ENCODE measurements around the gene CHTOP. TPM values are rescaled to one million over a fixed set of nuclear protein-coding genes. Genes with fewer than 3 reads are reported as not detected.
"Not testable (repeated sequence)": the region's sequence is repeated elsewhere in the genome, so short reads cannot be mapped to it uniquely, and the experiment has no call there.

The CHTOP gene
- total RNA-seq, 1 donor from 2014 or later = 75.5 TPM

DNA sequence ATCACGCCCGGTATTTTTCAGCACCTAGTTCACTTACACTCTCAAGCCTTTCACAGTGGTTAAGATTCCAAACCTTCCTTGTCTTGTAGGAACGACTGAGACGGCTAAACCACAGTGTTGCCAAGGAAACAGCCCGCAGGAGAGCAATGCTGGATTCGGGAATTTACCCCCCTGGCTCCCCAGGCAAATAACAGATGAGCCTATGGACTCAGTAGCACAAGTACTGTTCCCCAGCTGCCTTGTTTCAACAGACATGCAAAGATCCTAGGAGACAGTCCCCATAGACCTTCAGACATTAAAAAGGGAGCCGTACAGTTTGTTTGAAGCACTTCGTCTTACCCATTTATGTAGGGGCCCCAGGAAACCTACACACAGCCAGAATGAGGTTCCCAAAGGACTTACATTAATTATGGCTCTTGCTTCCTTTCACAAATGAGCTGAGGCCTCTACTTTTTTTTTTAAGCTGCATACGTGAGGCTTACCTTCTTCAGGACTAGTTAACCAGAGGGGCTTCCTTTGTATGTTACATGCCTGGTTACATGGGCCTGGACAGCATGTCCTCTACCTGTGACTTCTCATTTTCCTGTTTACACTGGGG is 27.3 kb downstream of the CHTOP start:
- Histone ChIP-seq H3K27ac (replicated peaks) (no peak overlapping the region), H3K4me1 (peaks cover 23% of the 10 kb centered on the region), H3K36me3 (peaks cover 63% of the 10 kb centered on the region), H3K9me3 (replicated peaks) (no peaks in the 10 kb centered on the region), H3K27me3 (ENCODE audit: low read depth) (no peaks in the 10 kb centered on the region), H3K4me3 (no peak overlapping the region)
- DNase-seq = no peak
- intact Hi-C loops (cut with micrococcal nuclease) = no loop called here
- no peak for TF ChIP-seq CTCF (IDR thresholded peaks at IDR 0.05; ENCODE audit: borderline replicate concordance)

GRCh38 chr1:153662269-153662668 is 28.4 kb downstream of the CHTOP start:
- TF ChIP-seq CTCF (IDR thresholded peaks at IDR 0.05; ENCODE audit: borderline replicate concordance) = no peak
- Histone ChIP-seq H3K27ac (replicated peaks) (no peak overlapping the region), H3K36me3 (peaks cover 73% of the 10 kb centered on the region), H3K9me3 (replicated peaks) (no peaks in the 10 kb centered on the region), H3K4me1 (peaks cover 23% of the 10 kb centered on the region), H3K27me3 (ENCODE audit: low read depth) (no peaks in the 10 kb centered on the region), H3K4me3 (no peak overlapping the region)
- intact Hi-C loops (cut with micrococcal nuclease) = no loop called here
- no peak for DNase-seq

GRCh38 chr1:153663211-153663610 is 29.3 kb downstream of the CHTOP start:
- Histone ChIP-seq H3K4me1 (peaks cover 21% of the 10 kb centered on the region), H3K27ac (replicated peaks) (no peak overlapping the region), H3K9me3 (replicated peaks) (no peaks in the 10 kb centered on the region), H3K27me3 (ENCODE audit: low read depth) (no peaks in the 10 kb centered on the region), H3K36me3 (peaks cover 83% of the 10 kb centered on the region), H3K4me3 (no peak overlapping the region)
- DNase-seq = no peak
- intact Hi-C loops (cut with micrococcal nuclease) = no loop called here
- TF ChIP-seq CTCF (IDR thresholded peaks at IDR 0.05; ENCODE audit: borderline replicate concordance) = no peak

GRCh38 chr1:153667439-153667838 is 33.6 kb downstream of the CHTOP start:
- Histone ChIP-seq H3K36me3 (peaks cover 73% of the 10 kb centered on the region), H3K9me3 (replicated peaks) (no peaks in the 10 kb centered on the region), H3K27ac (replicated peaks) (no peak overlapping the region)

DNA sequence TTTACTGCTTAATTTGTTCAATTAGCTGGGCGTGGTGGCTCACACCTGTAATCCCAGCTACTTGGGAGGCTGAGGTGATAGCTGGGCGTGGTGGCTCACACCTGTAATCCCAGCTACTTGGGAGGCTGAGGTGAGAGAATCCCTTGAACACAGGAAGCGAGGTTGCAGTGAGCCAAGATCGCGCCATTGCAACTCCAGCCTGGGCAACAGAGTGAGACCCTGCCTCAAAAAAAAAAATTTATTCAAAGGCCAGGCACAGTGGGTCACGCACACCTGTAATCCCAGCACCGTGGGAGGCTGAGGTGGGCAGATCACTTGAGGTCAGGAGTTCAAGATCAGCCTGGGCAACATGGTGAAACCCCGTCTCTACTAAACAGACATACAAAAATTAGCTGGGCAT is 34.8 kb downstream of the CHTOP start:
- H3K27me3 ChIP-seq (ENCODE audit: low read depth); DNase-seq; H3K9me3 ChIP-seq (replicated peaks); intact Hi-C loops (cut with micrococcal nuclease); H3K4me3 ChIP-seq; H3K27ac ChIP-seq (replicated peaks): not testable (repeated sequence)
- H3K36me3 ChIP-seq = peaks cover 60% of the 10 kb centered on the region
- peaks cover 36% of the 10 kb centered on the region for H3K4me1 ChIP-seq

More at GRCh38 chr1:153667439-153667838, 33.6 kb downstream of the CHTOP start:
- H3K27me3 ChIP-seq (ENCODE audit: low read depth) = no peaks in the 10 kb centered on the region
- DNase-seq = no peak
- no peak overlapping the region for H3K4me3 ChIP-seq
- intact Hi-C loops (cut with micrococcal nuclease) = no loop called here
- no peak for TF ChIP-seq CTCF (IDR thresholded peaks at IDR 0.05; ENCODE audit: borderline replicate concordance)
- peaks cover 36% of the 10 kb centered on the region for H3K4me1 ChIP-seq

- peaks cover 51% of the 10 kb centered on the region for H3K36me3 ChIP-seq
- intact Hi-C loops (cut with micrococcal nuclease) = loop anchor here (10.0 kb wide), 1 partner anchor 315 kb away; the partner anchor contains the start of gene RAB13
- H3K27me3 ChIP-seq (ENCODE audit: low read depth) = no peaks in the 10 kb centered on the region
- H3K4me1 ChIP-seq = peaks cover 36% of the 10 kb centered on the region
- H3K9me3 ChIP-seq (replicated peaks) = no peaks in the 10 kb centered on the region
- no peak for DNase-seq
- no peak overlapping the region for H3K27ac ChIP-seq (replicated peaks)
- peak overlapping the region; percentile 91 for H3K4me3 ChIP-seq
- no peak for TF ChIP-seq CTCF (IDR thresholded peaks at IDR 0.05; ENCODE audit: borderline replicate concordance)
Measured at GRCh38 chr1:153669606-153670005, 35.7 kb downstream of the CHTOP start.

Data from left ventricle myocardium inferior (tissue), 1 donor.